ENCODE results near the gene NSUN4.

- no peak for TF ChIP-seq EZH2 (IDR thresholded peaks at IDR 0.05)
- no peak for TF ChIP-seq FOXP2 (optimal IDR thresholded peaks at IDR 0.05; ENCODE audit: control extremely low read depth, extremely low read length, insufficient read depth)
- no peak for TF ChIP-seq POLR2AphosphoS5 (IDR thresholded peaks at IDR 0.05; ENCODE audit: borderline replicate concordance, low read depth, low read length)
Observed at GRCh38 chr1:46401964-46402626, 61.5 kb downstream of the NSUN4 start.
